H9 (cell line): Measurements from ENCODE around the gene TBL1X. TPM values are rescaled to one million over a fixed set of nuclear protein-coding genes. Genes with fewer than 3 reads are reported as not detected.

Experiments
- DNase-seq: peaks from one replicate; pipeline ENCODE4 v3.0.0-alpha.2; 2017
- H2AFZ ChIP-seq: one replicate; pipeline ENCODE4 v1.6.1; 2013; ENCODE audit warnings: mild to moderate bottlenecking, low read length, control low read depth, moderate library complexity
- H2AK5ac ChIP-seq: 2 replicates; pipeline ENCODE4 v1.6.1; 2013; ENCODE audit warnings: low read length, control low read depth, mixed read lengths; ENCODE audit not compliant: insufficient read length
- H2BK120ac ChIP-seq: one replicate; pipeline ENCODE4 v1.6.1; 2013; ENCODE audit warnings: low read depth, mild to moderate bottlenecking, low read length, control low read depth, inconsistent platforms; ENCODE audit not compliant: poor library complexity, severe bottlenecking
- H2BK12ac ChIP-seq: 2 replicates; pipeline ENCODE4 v1.6.1; 2013; ENCODE audit warnings: low read length, control low read depth, mixed read lengths, low read depth; ENCODE audit not compliant: insufficient read length
- H2BK15ac ChIP-seq: 2 replicates; pipeline ENCODE4 v1.6.1; 2013; ENCODE audit warnings: low read depth, low read length, control low read depth
- H2BK20ac ChIP-seq: one replicate; pipeline ENCODE4 v1.6.1; 2013; ENCODE audit warnings: low read depth, mild to moderate bottlenecking, low read length, control low read depth, inconsistent platforms; ENCODE audit not compliant: poor library complexity, severe bottlenecking
- H2BK5ac ChIP-seq: 2 replicates; pipeline ENCODE4 v1.6.1; 2013; ENCODE audit warnings: low read length, control low read depth, mixed read lengths; ENCODE audit not compliant: insufficient read length
- H3K14ac ChIP-seq: 2 replicates; pipeline ENCODE4 v1.6.1; 2013; ENCODE audit warnings: low read length, control low read depth; ENCODE audit not compliant: insufficient read depth
- H3K18ac ChIP-seq: 2 replicates; pipeline ENCODE4 v1.6.1; 2013; ENCODE audit warnings: low read depth, mild to moderate bottlenecking, mixed read lengths, low read length, control low read depth; ENCODE audit not compliant: insufficient read length
- H3K23ac ChIP-seq: 2 replicates; pipeline ENCODE4 v1.6.1; 2013; ENCODE audit warnings: low read length, control low read depth, mixed read lengths, low read depth; ENCODE audit not compliant: insufficient read length
- H3K23me2 ChIP-seq: 2 replicates; pipeline ENCODE4 v1.6.1; 2013; ENCODE audit warnings: low read depth, mild to moderate bottlenecking, mixed read lengths, low read length, control low read depth; ENCODE audit not compliant: insufficient read length, poor library complexity, severe bottlenecking
- H3K27ac ChIP-seq: 2 replicates; pipeline ENCODE4 v1.5.1; 2013; ENCODE audit warnings: low read length, control low read depth, mixed read lengths, low read depth; ENCODE audit not compliant: insufficient read length
- H3K27me3 ChIP-seq: 2 replicates; pipeline ENCODE4 v1.6.1; 2013; ENCODE audit warnings: low read length, control low read depth, inconsistent platforms; ENCODE audit not compliant: insufficient read depth
- H3K4ac ChIP-seq: 2 replicates; pipeline ENCODE4 v1.6.1; 2013; ENCODE audit warnings: low read depth, mild to moderate bottlenecking, control low read depth, inconsistent platforms, low read length, moderate library complexity
- H3K4me1 ChIP-seq: 2 replicates; pipeline ENCODE4 v1.6.1; 2013; ENCODE audit warnings: low read length, control low read depth, inconsistent platforms; ENCODE audit not compliant: insufficient read depth
- H3K4me2 ChIP-seq: 2 replicates; pipeline ENCODE4 v1.6.1; 2013; ENCODE audit warnings: low read length, control low read depth, mixed read lengths; ENCODE audit not compliant: insufficient read length, insufficient read depth
- H3K56ac ChIP-seq: 2 replicates; pipeline ENCODE4 v1.6.1; 2013; ENCODE audit warnings: low read depth, mild to moderate bottlenecking, mixed read lengths, low read length, control low read depth; ENCODE audit not compliant: insufficient read length
- H3K79me1 ChIP-seq: 2 replicates; pipeline ENCODE4 v1.6.1; 2013; ENCODE audit warnings: low read depth, mild to moderate bottlenecking, moderate library complexity, low read length, control low read depth, inconsistent platforms; ENCODE audit not compliant: insufficient read depth, poor library complexity, severe bottlenecking
- H3K79me2 ChIP-seq: 2 replicates; pipeline ENCODE4 v1.6.1; 2013; ENCODE audit warnings: low read length, control low read depth, inconsistent platforms; ENCODE audit not compliant: insufficient read depth
- H3K9ac ChIP-seq: 2 replicates; pipeline ENCODE4 v1.6.1; 2013; ENCODE audit warnings: low read length, control low read depth, mixed read lengths; ENCODE audit not compliant: insufficient read length; ENCODE audit errors: extremely low read depth
- H3K9me3 ChIP-seq: one replicate; pipeline ENCODE4 v1.6.1; 2013; ENCODE audit warnings: low read depth, low read length, inconsistent platforms; ENCODE audit not compliant: control insufficient read depth
- H3T11ph ChIP-seq: one replicate; pipeline ENCODE4 v1.6.1; 2013; ENCODE audit warnings: mild to moderate bottlenecking, low read length, control low read depth, inconsistent platforms
- H4K20me1 ChIP-seq: one replicate; pipeline ENCODE4 v1.6.1; 2013; ENCODE audit not compliant: control insufficient read depth, insufficient read length, insufficient read depth
- H4K5ac ChIP-seq: 2 replicates; pipeline ENCODE4 v1.6.1; 2013; ENCODE audit warnings: low read depth, mild to moderate bottlenecking, mixed read lengths, low read length, control low read depth; ENCODE audit not compliant: insufficient read length
- H4K8ac ChIP-seq: replicated peaks from 2 replicates; pipeline ENCODE4 v1.6.1; 2013; ENCODE audit warnings: low read length, control low read depth, mixed read lengths, low read depth; ENCODE audit not compliant: insufficient read length
- H4K91ac ChIP-seq: 2 replicates; pipeline ENCODE4 v1.6.1; 2013; ENCODE audit warnings: low read depth, mild to moderate bottlenecking, moderate library complexity, mixed read lengths, low read length, control low read depth; ENCODE audit not compliant: insufficient read length
- H3K27ac Mint-ChIP-seq, 3 experiments: 2 replicates in 2 of 3; 3 replicates in 1 of 3; pipeline ENCODE4 v1.8.0; 2020 to 2021; ENCODE audit warnings: mixed read lengths in 3 of 3, mild to moderate bottlenecking in 1 of 3, moderate library complexity in 1 of 3
- H3K27me3 Mint-ChIP-seq: 2 replicates; pipeline ENCODE4 v1.8.0; 2021; ENCODE audit warnings: low read depth, mild to moderate bottlenecking, moderate library complexity, mixed read lengths
- H3K36me3 Mint-ChIP-seq, 3 experiments: 2 replicates in 2 of 3; 3 replicates in 1 of 3; pipeline ENCODE4 v1.8.0; 2020 to 2021; ENCODE audit warnings: low read depth in 3 of 3, mixed read lengths in 3 of 3; ENCODE audit not compliant: insufficient read depth in 1 of 3
- H3K4me1 Mint-ChIP-seq, 2 experiments: 2 replicates each; pipeline ENCODE4 v1.8.0; 2020; ENCODE audit warnings: mixed read lengths in 2 of 2
- H3K4me3 Mint-ChIP-seq, 2 experiments: 2 replicates in 1 of 2; 3 replicates in 1 of 2; pipeline ENCODE4 v1.8.0; 2020 to 2021; ENCODE audit warnings: mild to moderate bottlenecking in 2 of 2, mixed read lengths in 2 of 2, moderate library complexity in 1 of 2
- H3K9me3 Mint-ChIP-seq, 2 experiments: 2 replicates in 1 of 2; 3 replicates in 1 of 2; pipeline ENCODE4 v1.8.0; 2020; ENCODE audit warnings: mild to moderate bottlenecking in 2 of 2, mixed read lengths in 2 of 2, moderate library complexity in 1 of 2
- CTCF ChIP-seq: fragments of 200-600 bp; sonication (generic); conservative IDR thresholded peaks from 3 replicates; pipeline ENCODE4 v1.8.0; 2021; ENCODE audit warnings: antibody characterized with exemption, mild to moderate bottlenecking
- WGBS: extraction: QIAGEN DNeasy Blood & Tissue Kit; methylation state at CpG from one replicate; pipeline ENCODE4 v1.1.7; 2013; ENCODE audit warnings: missing lambda C conversion rate, low lambda C conversion rate, mixed read lengths; ENCODE audit not compliant: insufficient read length; ENCODE audit errors: extremely low coverage; 5-methylcytosine and 5-hydroxymethylcytosine counted together
- total RNA-seq: library from RNA; stranded (reverse); gene quantifications from 2 replicates; pipeline ENCODE4 v1.2.1, GENCODE V29; 2021

Gene TBL1X
- total RNA-seq, 1 experiment from 2014 or later: 24.1 TPM

GRCh38 chrX:9707306-9708033, 242.6 kb downstream of the TBL1X start:
- H4K91ac ChIP-seq: no peak overlapping the region
- no peak for DNase-seq
- Mint-ChIP-seq H3K36me3 (peaks cover 48 to 60% (median 51%) of the 10 kb centered on the region in 3 experiments), H3K4me1 (peaks cover 5 to 7% of the 10 kb centered on the region in 2 experiments), H3K27ac (peak overlapping the region in 2 of 3 experiments; percentile 7 to 79; a peak in 2 of 7 replicates), H3K4me3 (no peak overlapping the region; a peak in 1 of 5 replicates), H3K27me3 (no peaks in the 10 kb centered on the region), H3K9me3 (peaks cover 11 to 54% of the 10 kb centered on the region in 2 experiments)
- no peak overlapping the region for H2BK20ac ChIP-seq
- H3K56ac ChIP-seq: no peak overlapping the region
- no peak overlapping the region for H3K4me2 ChIP-seq
- no peak overlapping the region for H2BK15ac ChIP-seq
- no peak overlapping the region for H3K23ac ChIP-seq
- 0 out of 2 replicates have a peak, but pooled peaks cover 3% of the 10 kb centered on the region for H3K4me1 ChIP-seq
- H2AFZ ChIP-seq: no peak overlapping the region
- H3K79me1 ChIP-seq: no peaks in the 10 kb centered on the region
- no peaks in the 10 kb centered on the region for H4K20me1 ChIP-seq
- no peaks in the 10 kb centered on the region for H3K9me3 ChIP-seq
- no peaks in the 10 kb centered on the region for H3K23me2 ChIP-seq
- no peak for TF ChIP-seq CTCF
- no peak overlapping the region for H3T11ph ChIP-seq
- no peak overlapping the region for H3K18ac ChIP-seq
- no peaks in the 10 kb centered on the region for H3K27me3 ChIP-seq
- no peak overlapping the region for H2BK5ac ChIP-seq
- H3K14ac ChIP-seq: no peak overlapping the region
- no peak overlapping the region for H4K8ac ChIP-seq
- H2BK120ac ChIP-seq: no peak overlapping the region
- H3K9ac ChIP-seq: no peak overlapping the region
- WGBS: no CpG with 5 or more reads among the region's 13 CpGs
- no peak overlapping the region for H2BK12ac ChIP-seq
- no peak overlapping the region for H2AK5ac ChIP-seq
- H3K79me2 ChIP-seq: no peaks in the 10 kb centered on the region
- H4K5ac ChIP-seq: no peak overlapping the region
- H3K27ac ChIP-seq: no peak overlapping the region
- H3K4ac ChIP-seq: no peak overlapping the region
